UCSD-AML1 (cell line): ENCODE results near the gene MCM5.
"Not testable (repeated sequence)": the region's sequence is repeated elsewhere in the genome, so short reads cannot be mapped to it uniquely, and the experiment has no call there.

ENCODE experiments used
- DNase-seq: peaks from one replicate; lab custom pipeline; 2025; ENCODE audit not compliant: unreplicated experiment; lab: John Stamatoyannopoulos, UW

Gene MCM5

GRCh38 chr22:35399678-35400500 is at the start of gene MCM5:
Gene MCM5 (plus strand): TSS chr22:35400140. CDS start chr22:35400439, 299 bp downstream.
- DNase-seq, result peak; percentile 97

- peak; percentile 73 for DNase-seq
These were observed 49.1 kb upstream of the MCM5 start for GRCh38 chr22:35350539-35351503.

- peak; percentile 59 for DNase-seq
These were observed 47.5 kb upstream of the MCM5 start for GRCh38 chr22:35352214-35353111.

- no peak for DNase-seq
These were observed 46.6 kb upstream of the MCM5 start for GRCh38 chr22:35353318-35353717.

- no peak for DNase-seq
These were observed 45.9 kb upstream of the MCM5 start for GRCh38 chr22:35354068-35354467.

- DNase-seq, result no peak
These were observed 41.9 kb upstream of the MCM5 start for GRCh38 chr22:35357883-35358621.

- no peak for DNase-seq
These were observed 40.4 kb upstream of the MCM5 start for GRCh38 chr22:35359380-35360065.

- no peak for DNase-seq
These were observed 38.9 kb upstream of the MCM5 start for GRCh38 chr22:35361001-35361558.

GRCh38 chr22:35363566-35364086 is 36.3 kb upstream of the MCM5 start:
- no peak for DNase-seq

- DNase-seq, result not testable (repeated sequence)
These were observed 35.7 kb upstream of the MCM5 start for GRCh38 chr22:35364230-35364629.

- peak; percentile 51 for DNase-seq
These were observed 32.5 kb upstream of the MCM5 start for GRCh38 chr22:35367331-35367886.

- no peak for DNase-seq
These were observed 31.6 kb upstream of the MCM5 start for GRCh38 chr22:35368386-35368785.

GRCh38 chr22:35369996-35370395 is 29.9 kb upstream of the MCM5 start:
- no peak for DNase-seq

- DNase-seq, result no peak
These were observed 26.2 kb upstream of the MCM5 start for GRCh38 chr22:35373781-35374180.

GRCh38 chr22:35375031-35375430 is 24.9 kb upstream of the MCM5 start:
- DNase-seq, result no peak

GRCh38 chr22:35375526-35375925 is 24.4 kb upstream of the MCM5 start:
- no peak for DNase-seq

GRCh38 chr22:35376728-35377472 is 23.0 kb upstream of the MCM5 start:
- peak; percentile 92 for DNase-seq

- DNase-seq, result no peak
These were observed 22.2 kb upstream of the MCM5 start for GRCh38 chr22:35377735-35378134.
